CD4-positive, alpha-beta T cell treated with Interleukin-1 beta for 1 hour (primary cell): ENCODE data around the gene NEDD4L.

Experiments
- DNase-seq, 2 donors: peaks; one replicate each; pipeline ENCODE4 v3.0.0-alpha.2; 2020 to 2022

The NEDD4L gene

DNA sequence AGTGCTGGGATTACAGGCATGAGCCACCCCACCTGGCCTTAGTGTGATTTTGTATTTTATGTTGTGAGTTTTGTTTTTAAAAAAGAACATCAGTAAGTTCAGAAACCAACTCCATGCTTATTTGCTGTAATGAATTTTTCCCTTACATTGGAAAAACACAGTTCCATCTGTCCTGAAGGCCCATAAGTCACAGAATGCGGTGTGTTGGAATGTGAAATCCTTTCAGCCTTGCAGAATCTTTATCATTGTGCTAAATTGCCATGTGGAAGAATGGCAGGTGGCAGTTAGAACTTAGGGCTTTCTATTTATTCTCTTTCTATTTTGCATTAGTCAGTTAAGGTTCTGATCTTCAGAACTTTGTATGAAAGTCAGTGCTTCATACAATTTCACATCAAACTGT, 52.6 kb downstream of the NEDD4L start:
- no peak for DNase-seq

- DNase-seq, result no peak
These were observed 53.3 kb downstream of the NEDD4L start for GRCh38 chr18:58097121-58097906.

- DNase-seq, result no peak
These were observed 53.8 kb downstream of the NEDD4L start for GRCh38 chr18:58097907-58098166.

DNA sequence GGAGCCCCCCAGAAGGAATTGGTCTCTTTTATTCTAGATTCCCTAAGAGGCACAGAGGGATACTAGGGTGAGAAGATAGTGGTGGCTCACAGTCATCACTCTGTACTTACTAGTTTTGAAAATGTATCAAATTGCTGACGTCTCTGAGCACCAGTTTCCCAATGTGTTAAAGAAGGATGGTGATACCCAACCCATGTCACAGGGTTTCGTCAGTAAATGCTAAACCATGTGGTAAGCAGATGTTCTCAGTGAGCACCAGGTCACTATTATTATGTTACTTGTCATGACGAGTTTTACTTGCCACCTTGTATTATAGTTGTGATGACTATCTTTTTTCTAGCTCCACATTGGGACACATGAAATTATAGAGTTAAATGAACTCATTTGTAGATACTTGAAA, 54.7 kb downstream of the NEDD4L start:
- no peak for DNase-seq

GRCh38 chr18:58100154-58100553, 56.1 kb downstream of the NEDD4L start:
- DNase-seq, result no peak

DNA sequence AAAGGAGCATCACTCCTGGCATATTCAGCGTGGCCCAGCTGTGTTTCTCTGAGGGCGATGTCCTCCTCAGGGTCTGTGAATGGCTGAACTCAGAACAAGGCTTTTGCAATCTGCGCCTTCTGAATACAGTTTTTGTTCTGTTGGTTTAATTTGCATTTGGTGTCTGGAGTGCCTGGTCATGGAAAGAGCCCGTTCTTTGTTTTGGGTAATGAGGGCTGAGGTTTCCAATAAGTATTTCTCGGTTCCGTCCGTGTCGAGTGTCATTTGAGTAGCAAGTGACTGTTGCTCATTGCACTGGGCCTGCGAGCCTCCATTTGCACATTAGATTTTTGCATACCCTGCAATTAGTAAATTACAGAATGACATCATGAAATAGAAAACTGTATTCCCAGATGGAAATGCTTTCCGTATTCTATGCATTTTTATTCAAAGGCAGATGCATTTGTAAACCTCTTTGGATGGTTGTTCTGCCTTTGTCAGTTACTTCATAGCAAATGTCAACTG, 57.3 kb downstream of the NEDD4L start:
- DNase-seq, result no peak

DNA sequence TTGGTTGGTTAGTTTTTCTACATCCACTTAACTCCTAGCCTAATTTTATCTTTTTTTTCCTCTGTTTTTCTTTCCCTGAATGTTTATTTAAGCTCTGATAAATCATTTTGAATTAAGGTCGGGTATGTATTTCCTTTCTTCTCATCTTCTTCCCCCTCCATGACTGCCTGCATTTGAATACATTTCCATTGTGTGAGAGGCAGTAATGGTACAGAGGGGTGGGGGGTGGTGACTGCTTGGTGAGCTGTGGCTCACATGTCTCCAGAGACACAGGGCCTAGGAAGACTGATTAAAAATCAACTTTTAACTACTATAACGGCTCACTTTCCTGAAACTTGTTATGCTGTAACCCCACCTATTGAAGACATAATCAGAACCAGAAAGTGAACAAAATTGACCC, 58.0 kb downstream of the NEDD4L start:
- no peak for DNase-seq

GRCh38 chr18:58102875-58103274, 58.8 kb downstream of the NEDD4L start:
- no peak for DNase-seq

GRCh38 chr18:58103339-58103985, 59.4 kb downstream of the NEDD4L start:
- DNase-seq, result no peak

GRCh38 chr18:58104096-58104495, 60.1 kb downstream of the NEDD4L start:
- no peak for DNase-seq

DNA sequence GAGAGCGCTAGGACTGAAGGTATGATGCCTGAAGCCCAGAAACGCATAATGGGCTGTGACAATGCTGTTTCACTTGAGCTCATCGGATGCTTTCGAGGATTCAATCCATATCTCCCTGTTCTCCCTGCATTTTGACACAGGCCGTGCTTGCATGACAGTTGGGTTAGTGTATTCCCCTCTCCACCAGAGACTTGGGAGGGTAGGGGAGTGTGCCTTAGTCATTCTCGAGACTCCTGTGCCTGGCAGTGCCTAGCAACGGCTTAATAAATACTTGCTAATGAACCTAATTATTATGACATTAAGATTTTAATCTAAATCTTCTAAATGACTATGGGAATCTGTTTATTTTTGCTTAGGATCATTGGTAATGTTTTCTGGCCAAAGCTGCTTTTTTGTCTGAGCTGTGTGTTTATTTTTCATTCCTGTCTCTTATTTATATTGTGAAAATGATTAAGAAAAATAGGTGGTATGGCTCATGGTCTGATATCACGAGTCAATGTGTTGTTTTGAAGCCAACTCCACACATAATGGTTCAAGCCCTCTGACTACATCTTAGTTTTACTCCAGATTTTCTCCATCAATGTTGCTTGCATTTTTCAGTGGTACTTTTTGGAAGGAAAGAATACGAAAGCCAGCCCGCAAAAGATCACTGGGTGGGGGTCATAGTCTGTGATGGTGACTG, 61.3 kb downstream of the NEDD4L start:
- no peak for DNase-seq

- DNase-seq, result no peak
These were observed 61.8 kb downstream of the NEDD4L start for GRCh38 chr18:58105888-58106260.

DNA sequence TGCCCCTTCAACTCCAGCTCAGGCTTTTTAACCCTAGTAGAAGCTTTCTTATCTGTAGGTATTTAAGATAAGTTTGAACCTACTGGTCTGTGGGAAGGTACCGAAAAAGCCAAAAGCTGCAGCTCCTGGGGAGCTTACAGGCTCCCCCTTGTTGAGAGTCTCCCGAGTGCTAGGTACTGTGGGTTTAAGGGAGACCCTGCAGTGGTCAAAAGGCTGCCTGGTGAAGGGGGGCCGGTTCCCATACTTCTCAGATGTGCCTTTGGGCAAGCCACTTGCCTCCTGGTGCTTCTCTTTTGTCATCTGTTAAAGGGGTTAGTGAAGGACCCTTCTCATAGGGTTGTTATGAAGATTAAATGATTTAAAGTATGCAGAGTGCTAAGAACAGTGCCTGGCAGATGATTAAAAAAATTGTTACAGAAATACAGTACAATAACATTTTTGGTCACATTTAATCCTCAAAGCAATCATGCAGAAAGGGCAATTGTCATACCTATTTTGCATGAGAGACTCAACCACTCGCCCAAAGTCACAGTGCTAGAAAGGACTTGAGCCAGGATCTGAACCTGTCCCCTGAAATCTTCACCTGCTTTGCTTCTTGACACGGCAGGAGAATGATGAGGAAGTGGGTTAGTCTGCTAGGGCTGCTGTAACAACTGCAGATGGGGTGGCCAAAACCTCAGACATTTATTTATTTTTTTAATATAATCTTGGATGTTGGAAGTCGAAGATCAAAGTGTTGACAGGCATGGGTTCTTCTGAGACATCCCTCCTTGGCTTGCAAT, 62.5 kb downstream of the NEDD4L start:
- DNase-seq, result no peak

- DNase-seq, result no peak
These were observed 65.2 kb downstream of the NEDD4L start for GRCh38 chr18:58109256-58109655.

GRCh38 chr18:58110398-58110797, 66.4 kb downstream of the NEDD4L start:
- DNase-seq, result no peak

DNA sequence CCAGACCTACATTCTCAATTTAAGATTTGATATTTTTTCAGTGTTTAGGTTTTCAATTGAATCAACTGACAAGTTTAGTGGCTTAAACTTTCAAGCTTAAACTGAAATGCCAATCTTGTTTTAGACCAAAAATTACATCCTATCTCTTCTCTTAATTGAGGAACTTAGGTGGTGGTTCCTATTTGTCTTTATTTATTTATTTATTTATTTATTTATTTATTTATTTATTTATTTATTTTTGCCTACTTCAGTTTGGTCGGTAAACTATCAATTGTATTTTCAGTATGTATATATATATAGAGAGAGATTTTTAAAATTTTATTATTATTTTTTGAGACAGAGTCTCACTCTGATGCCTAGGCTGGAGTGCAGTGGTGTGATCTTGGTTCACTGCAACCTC, 68.1 kb downstream of the NEDD4L start:
- no peak for DNase-seq

DNA sequence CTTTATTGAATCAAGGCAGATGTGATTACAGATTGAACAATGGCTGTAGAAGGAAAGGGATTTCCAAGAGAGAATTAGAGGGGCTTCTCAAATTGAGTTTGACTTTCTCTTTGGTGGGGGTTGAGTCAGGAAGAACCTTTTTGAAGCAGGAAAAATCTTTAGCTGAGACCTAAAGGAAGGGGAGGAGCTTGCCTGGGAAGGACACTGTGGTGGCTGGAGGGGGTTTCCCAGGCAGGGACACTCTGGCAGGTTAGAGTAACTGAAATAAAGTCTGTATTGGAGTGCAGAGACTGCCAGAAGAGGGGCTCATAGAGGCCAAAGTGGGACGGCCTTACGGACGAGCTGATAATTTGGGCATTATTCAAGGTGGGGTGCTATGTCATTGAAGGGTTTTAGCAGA, 69.3 kb downstream of the NEDD4L start:
- DNase-seq, result no peak

DNA sequence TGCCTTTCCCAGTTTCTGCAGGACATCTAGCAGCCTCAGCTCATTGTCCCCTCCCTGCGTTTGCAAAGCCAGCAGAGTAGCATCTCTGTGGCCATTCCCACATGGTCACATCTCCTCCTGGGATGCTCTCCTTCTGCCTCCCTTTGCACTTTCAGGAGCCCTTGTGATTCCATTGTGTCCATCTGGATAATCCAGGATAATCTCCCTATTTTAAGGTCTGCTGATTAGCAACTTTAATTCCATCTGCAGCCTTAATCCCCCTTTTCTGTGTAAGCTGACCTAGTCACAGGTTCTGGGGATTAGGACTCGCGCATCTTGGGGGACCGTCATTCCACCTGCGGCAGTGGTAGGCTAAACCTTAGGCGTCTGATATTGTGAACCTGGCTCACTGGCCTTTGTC, 70.7 kb downstream of the NEDD4L start:
- no peak for DNase-seq

DNA sequence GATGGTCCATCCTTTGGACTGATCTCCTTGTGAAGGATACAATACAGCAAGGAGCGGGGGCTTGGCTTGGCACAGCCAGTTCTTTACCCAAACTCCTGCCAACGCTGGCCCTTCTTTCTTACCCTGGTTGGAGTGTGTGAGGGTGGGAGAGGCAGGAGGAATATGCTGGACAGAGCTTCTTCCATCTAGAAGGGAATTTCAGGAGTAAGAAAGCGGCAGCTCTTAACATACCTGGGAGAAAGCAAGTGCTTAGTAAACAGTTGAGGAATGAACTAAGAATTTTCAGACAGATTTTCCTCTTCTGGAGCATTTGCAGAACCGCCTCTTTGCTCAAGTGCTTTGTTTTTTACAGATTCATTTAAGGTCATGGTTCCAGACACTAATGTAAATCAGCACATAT, 72.8 kb downstream of the NEDD4L start:
- DNase-seq, result no peak

DNA sequence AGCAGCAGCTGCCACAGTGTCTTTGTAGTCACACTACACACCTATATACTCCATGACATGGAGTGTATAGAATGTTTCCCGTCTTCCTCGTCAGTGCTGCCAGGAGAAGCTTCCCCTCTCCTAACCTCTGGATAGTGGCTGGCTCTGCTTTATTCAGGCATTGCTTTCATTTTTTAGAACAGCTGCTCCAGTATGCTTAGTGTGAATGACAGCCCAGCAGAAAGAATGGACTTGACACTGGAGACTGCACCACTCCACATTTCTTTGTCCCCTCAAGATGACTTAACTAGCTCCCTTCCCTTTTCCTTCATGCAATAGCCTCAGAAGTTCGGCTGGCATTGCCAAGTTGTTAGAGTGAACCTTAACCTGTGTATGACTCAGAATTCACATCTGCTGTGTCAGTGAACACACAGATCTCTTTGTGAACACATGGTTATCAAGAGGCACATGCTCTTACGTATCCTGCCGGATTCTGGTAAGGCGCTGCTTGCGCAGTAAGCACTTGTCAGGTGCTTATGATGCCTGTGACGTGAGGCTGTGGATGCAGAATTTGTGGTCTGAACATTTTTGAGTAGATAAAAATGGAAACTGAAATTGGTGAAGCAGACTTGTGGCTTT, 73.9 kb downstream of the NEDD4L start:
- no peak for DNase-seq

DNA sequence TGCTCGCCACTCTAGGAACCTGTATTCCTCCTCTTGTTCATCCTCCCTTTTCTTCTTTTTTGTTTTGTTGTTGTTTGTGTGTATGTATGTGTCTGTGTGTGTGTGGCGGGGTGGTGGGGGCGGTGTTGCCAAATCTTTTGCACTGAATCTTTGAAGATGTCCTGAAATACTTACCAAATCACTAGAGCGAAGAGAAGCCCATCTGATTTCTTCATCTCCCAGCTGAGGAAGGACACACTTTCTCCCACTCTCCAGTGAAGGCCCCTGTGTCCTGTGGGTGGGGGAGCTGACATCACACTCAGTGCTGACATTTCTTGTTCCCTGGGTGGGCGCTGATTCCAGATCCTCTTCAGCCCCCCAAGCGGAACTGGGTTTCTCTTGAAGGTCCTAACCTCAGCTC, 74.5 kb downstream of the NEDD4L start:
- DNase-seq, result no peak

DNA sequence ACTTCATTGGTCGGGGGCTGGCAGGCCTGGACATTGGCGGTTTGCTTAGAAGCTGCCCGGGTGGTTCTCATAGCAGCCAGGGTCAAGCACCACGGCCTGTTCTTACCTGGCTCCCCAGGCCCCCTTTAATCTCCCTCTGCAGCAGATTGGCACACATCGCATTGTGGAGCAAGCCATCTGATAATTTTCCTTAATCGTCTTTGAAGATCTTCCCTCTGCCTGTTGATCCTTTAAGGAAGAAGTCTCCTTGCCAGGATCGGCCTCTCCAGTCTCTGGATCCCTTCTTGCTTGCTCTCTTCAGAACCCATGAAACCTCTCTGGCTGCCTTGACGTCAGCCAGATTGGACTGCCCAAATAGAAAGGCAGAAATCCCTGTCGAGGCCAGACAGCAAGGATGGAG, 75.8 kb downstream of the NEDD4L start:
- DNase-seq, result no peak

GRCh38 chr18:58124475-58124874, 80.4 kb downstream of the NEDD4L start:
- no peak for DNase-seq
